Measurements from ENCODE around the gene ZNF569. TPM values are rescaled to one million over a fixed set of nuclear protein-coding genes. Genes with fewer than 3 reads are reported as not detected.
A peak's percentile ranks its signal among the peaks of the same experiment; 100 is the strongest.
"Not testable (repeated sequence)": the region's sequence is repeated elsewhere in the genome, so short reads cannot be mapped to it uniquely, and the experiment has no call there.

Gene ZNF569
- polyA plus RNA-seq, 4 donors = 0.89 to 3.4 (median 1.2) TPM

DNA sequence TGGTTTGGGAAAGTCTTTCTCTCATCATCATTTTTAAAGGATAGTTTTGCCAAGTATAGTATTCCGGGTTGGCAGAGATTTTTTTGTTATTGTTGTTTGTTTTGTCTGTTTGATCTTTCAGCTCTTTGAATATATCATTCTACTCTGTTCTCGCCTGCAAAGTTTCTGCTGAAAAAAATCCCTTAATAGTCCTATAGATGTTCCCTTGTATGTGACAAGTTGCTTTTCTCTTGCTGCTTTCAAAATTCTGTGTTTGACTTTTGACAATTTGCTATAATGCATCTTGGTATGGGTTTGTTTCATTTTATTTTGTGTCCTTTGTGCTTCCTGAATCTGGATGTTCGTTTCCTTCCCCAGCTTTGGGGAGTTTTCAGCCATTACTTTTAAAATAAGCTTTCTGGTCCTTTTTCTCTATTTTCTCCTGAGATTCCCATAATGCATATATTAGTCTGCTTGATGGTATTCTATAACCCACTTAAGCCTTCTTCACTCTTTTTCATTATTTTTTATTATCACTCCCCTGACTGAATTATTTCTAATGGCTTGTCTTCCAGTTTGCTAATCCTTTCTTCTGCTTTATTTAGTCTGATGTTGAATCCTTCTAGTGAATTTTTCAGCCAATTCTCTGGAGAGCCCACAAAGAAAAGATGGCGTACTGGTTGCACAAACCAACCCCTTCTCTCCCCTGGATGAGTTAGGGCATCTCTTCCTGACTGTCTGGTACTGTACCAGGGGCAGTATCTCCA is 14.6 kb downstream of the ZNF569 start:
- WGBS, 3 donors = 93 to 96% (median 94%) methylated on average over 4 of the region's 4 CpGs
- FAIRE-seq = no peak
- H3K4me3 ChIP-seq (ENCODE audit: low read depth in 1 of 3, low read length in 3 of 3) = no peak overlapping the region
- no peaks in the 10 kb centered on the region for H3K27me3 ChIP-seq (ENCODE audit: control insufficient read depth in 3 of 3, insufficient read depth in 3 of 3, low read length in 3 of 3)
- no peak overlapping the region for H3K27ac ChIP-seq (ENCODE audit: low read depth in 1 of 3, low read length in 2 of 3)
- no peak for DNase-seq
- no peaks in the 10 kb centered on the region for H3K4me1 ChIP-seq (ENCODE audit: control insufficient read depth in 3 of 3, insufficient read depth in 2 of 3, low read depth in 1 of 3, low read length in 2 of 3)
- peaks cover 11 to 29% of the 10 kb centered on the region in 2 donors for H3K9me3 ChIP-seq (ENCODE audit: control insufficient read depth in 2 of 2, insufficient read depth in 1 of 2, low read depth in 1 of 2, low read length in 1 of 2)
- peaks cover 0 to 9% (median 3%) of the 10 kb centered on the region in 3 donors for H3K36me3 ChIP-seq (ENCODE audit: control insufficient read depth in 3 of 3, insufficient read depth in 2 of 3, low read depth in 1 of 3, low read length in 3 of 3)

DNA sequence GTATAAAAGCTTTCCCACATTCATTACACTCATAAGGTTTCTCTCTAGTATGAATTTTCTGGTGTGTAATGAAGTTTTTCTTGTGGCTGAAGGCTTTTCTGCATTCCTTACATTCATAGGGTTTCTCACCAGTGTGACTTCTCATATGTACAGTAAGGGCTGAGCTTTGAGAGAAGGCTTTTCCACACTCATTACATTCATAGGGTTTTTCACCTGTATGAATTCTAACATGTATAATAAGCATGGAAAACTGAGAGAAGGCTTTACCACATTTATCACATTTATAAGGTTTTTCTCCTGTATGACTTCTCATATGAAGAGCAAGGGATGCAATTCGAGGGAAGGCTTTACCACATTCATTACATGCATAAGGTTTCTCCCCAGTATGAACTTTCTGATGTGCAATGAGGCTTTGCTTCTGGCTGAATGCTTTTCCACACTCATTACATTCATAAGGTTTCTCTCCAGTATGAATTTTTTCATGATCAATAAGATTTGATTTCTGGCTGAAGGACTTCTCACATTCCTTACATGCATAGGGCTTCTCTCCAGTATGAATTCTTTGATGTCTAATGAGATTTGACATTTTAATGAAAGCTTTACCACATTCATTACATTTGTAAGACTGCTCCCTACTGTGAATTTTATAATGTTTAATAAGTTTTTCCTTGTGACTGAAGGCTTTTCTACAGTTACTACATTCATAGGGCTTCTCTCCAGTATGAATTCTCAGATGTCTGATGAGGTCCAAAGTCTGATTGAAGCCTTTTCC is 53.7 kb downstream of the ZNF569 start:
- DNase-seq (no peak), FAIRE-seq (no peak)
- peaks cover 2 to 4% (median 3%) of the 10 kb centered on the region in 3 donors for H3K36me3 ChIP-seq (ENCODE audit: control insufficient read depth in 3 of 3, insufficient read depth in 2 of 3, low read depth in 1 of 3, low read length in 3 of 3)
- WGBS, 3 donors = 80 to 91% (median 90%) methylated on average over 1 of the region's 1 CpG
- H3K4me1 ChIP-seq (ENCODE audit: control insufficient read depth in 3 of 3, insufficient read depth in 2 of 3, low read depth in 1 of 3, low read length in 2 of 3) = no peaks in the 10 kb centered on the region
- H3K27ac ChIP-seq (ENCODE audit: low read depth in 1 of 3, low read length in 2 of 3) = no peak overlapping the region
- peaks cover 2 to 32% of the 10 kb centered on the region in 2 donors for H3K9me3 ChIP-seq (ENCODE audit: control insufficient read depth in 2 of 2, insufficient read depth in 1 of 2, low read depth in 1 of 2, low read length in 1 of 2)
- H3K27me3 ChIP-seq (ENCODE audit: control insufficient read depth in 3 of 3, insufficient read depth in 3 of 3, low read length in 3 of 3) = no peaks in the 10 kb centered on the region
- H3K4me3 ChIP-seq (ENCODE audit: low read depth in 1 of 3, low read length in 3 of 3) = no peak overlapping the region

DNA sequence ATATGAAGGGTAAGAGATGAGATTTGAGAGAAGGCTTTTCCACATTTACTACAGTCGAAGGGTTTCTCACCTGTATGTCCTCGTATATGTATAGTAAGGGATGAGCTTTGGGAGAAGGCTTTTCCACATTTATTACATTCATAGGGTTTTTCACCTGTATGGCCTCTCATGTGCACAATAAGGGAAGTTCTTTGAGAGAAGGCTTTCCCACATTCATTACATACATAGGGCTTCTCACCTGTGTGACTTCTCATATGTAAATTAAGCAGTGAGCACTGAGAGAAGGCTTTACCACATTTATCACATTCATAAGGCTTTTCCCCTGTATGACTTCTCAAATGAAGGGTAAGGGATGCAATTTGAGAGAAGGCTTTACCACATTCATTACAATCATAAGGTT is 54.5 kb downstream of the ZNF569 start:
- H3K27me3 ChIP-seq (ENCODE audit: control insufficient read depth in 3 of 3, insufficient read depth in 3 of 3, low read length in 3 of 3) = no peaks in the 10 kb centered on the region
- peaks cover 2 to 34% of the 10 kb centered on the region in 2 donors for H3K9me3 ChIP-seq (ENCODE audit: control insufficient read depth in 2 of 2, insufficient read depth in 1 of 2, low read depth in 1 of 2, low read length in 1 of 2)
- H3K4me1 ChIP-seq (ENCODE audit: control insufficient read depth in 3 of 3, insufficient read depth in 2 of 3, low read depth in 1 of 3, low read length in 2 of 3) = no peaks in the 10 kb centered on the region
- H3K27ac ChIP-seq (ENCODE audit: low read depth in 1 of 3, low read length in 2 of 3) = no peak overlapping the region
- WGBS, 3 donors = 95 to 100% (median 95%) methylated on average over 2 of the region's 2 CpGs
- H3K4me3 ChIP-seq (ENCODE audit: low read depth in 1 of 3, low read length in 3 of 3) = no peak overlapping the region
- FAIRE-seq (no peak), DNase-seq (no peak)
- peaks cover 2 to 4% (median 3%) of the 10 kb centered on the region in 3 donors for H3K36me3 ChIP-seq (ENCODE audit: control insufficient read depth in 3 of 3, insufficient read depth in 2 of 3, low read depth in 1 of 3, low read length in 3 of 3)

DNA sequence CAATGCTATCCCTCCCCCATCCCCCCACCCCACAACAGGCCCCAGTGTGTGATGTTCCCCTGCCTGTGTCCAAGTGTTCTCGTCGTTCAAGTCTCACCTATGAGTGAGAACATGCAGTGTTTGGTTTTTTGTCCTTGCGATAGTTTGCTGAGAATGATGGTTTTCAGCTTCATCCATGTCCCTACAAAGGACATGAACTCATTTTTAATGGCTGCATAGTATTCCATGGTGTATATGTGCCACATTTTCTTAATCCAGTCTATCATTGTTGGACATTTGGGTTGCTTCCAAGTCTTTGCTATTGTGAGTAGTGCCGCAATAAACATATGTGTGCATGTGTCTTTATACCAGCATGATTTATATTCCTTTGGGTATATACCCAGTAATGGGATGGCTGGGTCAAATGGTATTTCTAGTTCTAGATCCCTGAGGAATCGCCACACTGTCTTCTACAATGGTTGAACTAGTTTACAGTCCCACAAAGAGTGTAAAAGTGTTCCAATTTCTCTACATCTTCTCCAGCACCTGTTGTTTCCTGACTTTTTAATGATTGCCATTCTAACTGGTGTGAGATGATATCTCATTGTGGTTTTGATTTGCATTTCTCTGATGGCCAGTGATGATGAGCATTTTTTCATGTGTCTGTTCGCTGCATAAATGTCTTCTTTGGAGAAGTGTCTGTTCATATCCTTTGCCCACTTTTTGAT is 61.0 kb downstream of the ZNF569 start:
- DNase-seq, FAIRE-seq: not testable (repeated sequence)

DNA sequence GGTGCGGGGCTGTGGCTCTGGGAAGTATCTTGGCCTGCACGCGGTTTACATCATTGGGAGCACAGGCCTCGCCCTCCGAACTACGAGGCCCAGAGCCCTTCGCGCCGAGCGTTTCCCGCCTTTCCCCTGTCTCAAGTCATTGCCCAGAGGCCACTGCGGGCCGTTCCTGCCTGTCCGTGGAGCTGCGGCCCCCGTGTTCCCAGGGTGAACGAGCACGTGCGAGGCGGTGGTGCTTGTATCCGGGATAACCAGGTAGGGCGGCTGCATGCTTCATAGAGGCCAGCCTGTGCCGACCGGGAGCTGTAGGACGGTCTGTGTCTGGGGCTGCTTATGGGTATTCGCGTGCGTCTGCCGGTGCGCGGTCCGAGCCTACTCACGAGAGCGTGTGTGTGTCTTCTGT is 63.8 kb downstream of the ZNF569 start:
- WGBS, 3 donors = 63 to 78% (median 73%) methylated on average over 34 of the region's 34 CpGs
- no peak for DNase-seq
- FAIRE-seq = no peak

More for the DNA sequence above, 61.0 kb downstream of the ZNF569 start:
- not testable (repeated sequence) for H3K27me3 ChIP-seq (ENCODE audit: control insufficient read depth in 3 of 3, insufficient read depth in 3 of 3, low read length in 3 of 3); H3K4me1 ChIP-seq (ENCODE audit: control insufficient read depth in 3 of 3, insufficient read depth in 2 of 3, low read depth in 1 of 3, low read length in 2 of 3); H3K27ac ChIP-seq (ENCODE audit: low read depth in 1 of 3, low read length in 2 of 3); H3K36me3 ChIP-seq (ENCODE audit: control insufficient read depth in 3 of 3, insufficient read depth in 2 of 3, low read depth in 1 of 3, low read length in 3 of 3); H3K4me3 ChIP-seq (ENCODE audit: low read depth in 1 of 3, low read length in 3 of 3)
- peaks cover 5 to 47% of the 10 kb centered on the region in 2 donors for H3K9me3 ChIP-seq (ENCODE audit: control insufficient read depth in 2 of 2, insufficient read depth in 1 of 2, low read depth in 1 of 2, low read length in 1 of 2)
- WGBS, 3 donors = 72 to 83% (median 78%) methylated on average over 6 of the region's 6 CpGs

DNA sequence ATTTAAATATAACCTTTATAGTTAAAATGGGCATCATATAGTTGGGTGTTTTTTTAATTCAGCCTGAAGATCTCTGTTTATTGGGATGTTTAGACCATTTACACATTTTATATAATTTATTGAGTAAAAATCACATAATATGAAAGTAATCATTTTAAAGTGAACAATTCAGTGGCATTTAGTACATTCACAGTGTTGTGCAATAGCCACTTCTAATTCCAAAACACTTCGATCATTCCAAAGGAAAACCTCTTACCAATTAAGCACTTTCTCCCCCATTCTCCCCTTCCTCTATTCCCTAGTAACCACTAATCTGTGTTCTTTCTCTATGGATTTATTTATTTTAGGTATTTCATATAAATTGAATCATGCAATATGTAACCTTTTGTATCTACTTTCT is 66.2 kb downstream of the ZNF569 start:
- H3K9me3 ChIP-seq (ENCODE audit: control insufficient read depth in 2 of 2, insufficient read depth in 1 of 2, low read depth in 1 of 2, low read length in 1 of 2) = peaks cover 9 to 58% of the 10 kb centered on the region in 2 donors
- H3K27me3 ChIP-seq (ENCODE audit: control insufficient read depth in 3 of 3, insufficient read depth in 3 of 3, low read length in 3 of 3) = no peaks in the 10 kb centered on the region
- H3K27ac ChIP-seq (ENCODE audit: low read depth in 1 of 3, low read length in 2 of 3) = no peak overlapping the region
- no peaks in the 10 kb centered on the region for H3K4me1 ChIP-seq (ENCODE audit: control insufficient read depth in 3 of 3, insufficient read depth in 2 of 3, low read depth in 1 of 3, low read length in 2 of 3)
- no peak for DNase-seq
- no peak overlapping the region for H3K4me3 ChIP-seq (ENCODE audit: low read depth in 1 of 3, low read length in 3 of 3)
- FAIRE-seq = peak; percentile 19
- WGBS, 3 donors = 91 to 95% (median 92%) methylated on average over 1 of the region's 1 CpG
- H3K36me3 ChIP-seq (ENCODE audit: control insufficient read depth in 3 of 3, insufficient read depth in 2 of 3, low read depth in 1 of 3, low read length in 3 of 3) = no peaks in the 10 kb centered on the region

More for the DNA sequence above, 63.8 kb downstream of the ZNF569 start:
- Histone ChIP-seq H3K36me3 (ENCODE audit: control insufficient read depth in 3 of 3, insufficient read depth in 2 of 3, low read depth in 1 of 3, low read length in 3 of 3) (no peaks in the 10 kb centered on the region), H3K9me3 (ENCODE audit: control insufficient read depth in 2 of 2, insufficient read depth in 1 of 2, low read depth in 1 of 2, low read length in 1 of 2) (peaks cover 7 to 56% of the 10 kb centered on the region in 2 donors), H3K4me1 (ENCODE audit: control insufficient read depth in 3 of 3, insufficient read depth in 2 of 3, low read depth in 1 of 3, low read length in 2 of 3) (no peaks in the 10 kb centered on the region), H3K4me3 (ENCODE audit: low read depth in 1 of 3, low read length in 3 of 3) (no peak overlapping the region), H3K27me3 (ENCODE audit: control insufficient read depth in 3 of 3, insufficient read depth in 3 of 3, low read length in 3 of 3) (no peaks in the 10 kb centered on the region), H3K27ac (ENCODE audit: low read depth in 1 of 3, low read length in 2 of 3) (no peak overlapping the region)

DNA sequence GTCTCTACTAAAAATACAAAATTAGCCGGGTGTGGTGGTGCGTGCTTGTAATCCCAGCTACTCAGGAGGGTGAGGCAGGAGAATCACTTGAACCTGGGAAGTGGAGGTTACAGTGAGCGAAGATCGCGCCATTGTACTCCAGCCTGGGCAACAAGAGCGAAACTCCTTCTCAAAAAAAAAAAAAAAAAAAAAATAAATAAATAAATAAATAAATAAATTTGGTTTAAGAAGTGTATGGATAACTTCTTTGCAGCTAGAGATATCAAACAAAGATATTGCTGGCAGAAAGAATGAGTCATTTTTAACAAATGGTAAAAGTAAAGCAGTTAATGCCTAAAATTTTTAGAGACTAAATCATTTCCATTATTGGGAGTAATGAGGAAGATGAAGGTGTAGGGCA is 75.8 kb downstream of the ZNF569 start:
- Histone ChIP-seq H3K9me3 (ENCODE audit: control insufficient read depth in 2 of 2, insufficient read depth in 1 of 2, low read depth in 1 of 2, low read length in 1 of 2) (peaks cover 8 to 46% of the 10 kb centered on the region in 2 donors), H3K36me3 (ENCODE audit: control insufficient read depth in 3 of 3, insufficient read depth in 2 of 3, low read depth in 1 of 3, low read length in 3 of 3) (peaks cover 0 to 16% (median 5%) of the 10 kb centered on the region in 3 donors)
- not testable (repeated sequence) for H3K27me3 ChIP-seq (ENCODE audit: control insufficient read depth in 3 of 3, insufficient read depth in 3 of 3, low read length in 3 of 3); H3K4me3 ChIP-seq (ENCODE audit: low read depth in 1 of 3, low read length in 3 of 3); H3K4me1 ChIP-seq (ENCODE audit: control insufficient read depth in 3 of 3, insufficient read depth in 2 of 3, low read depth in 1 of 3, low read length in 2 of 3); FAIRE-seq; H3K27ac ChIP-seq (ENCODE audit: low read depth in 1 of 3, low read length in 2 of 3); DNase-seq
- 96 to 99% (median 97%) methylated on average over 5 to 6 of the region's 6 CpGs for WGBS, 3 donors

DNA sequence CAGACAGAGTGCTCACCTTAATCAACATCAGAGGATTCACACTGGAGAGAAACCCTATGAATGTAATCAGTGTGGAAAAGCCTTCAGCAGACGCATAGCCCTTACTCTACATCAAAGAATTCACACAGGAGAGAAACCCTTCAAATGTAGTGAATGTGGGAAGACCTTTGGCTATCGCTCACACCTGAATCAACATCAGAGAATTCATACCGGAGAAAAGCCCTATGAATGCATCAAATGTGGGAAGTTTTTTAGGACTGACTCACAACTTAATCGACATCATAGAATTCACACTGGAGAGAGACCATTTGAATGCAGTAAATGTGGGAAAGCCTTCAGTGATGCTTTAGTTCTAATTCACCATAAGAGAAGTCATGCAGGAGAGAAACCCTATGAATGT is 78.0 kb downstream of the ZNF569 start:
- Histone ChIP-seq H3K4me1 (ENCODE audit: control insufficient read depth in 3 of 3, insufficient read depth in 2 of 3, low read depth in 1 of 3, low read length in 2 of 3) (no peaks in the 10 kb centered on the region), H3K9me3 (ENCODE audit: control insufficient read depth in 2 of 2, insufficient read depth in 1 of 2, low read depth in 1 of 2, low read length in 1 of 2) (peaks cover 9 to 45% of the 10 kb centered on the region in 2 donors), H3K4me3 (ENCODE audit: low read depth in 1 of 3, low read length in 3 of 3) (no peak overlapping the region), H3K36me3 (ENCODE audit: control insufficient read depth in 3 of 3, insufficient read depth in 2 of 3, low read depth in 1 of 3, low read length in 3 of 3) (peaks cover 4 to 25% (median 16%) of the 10 kb centered on the region in 3 donors), H3K27ac (ENCODE audit: low read depth in 1 of 3, low read length in 2 of 3) (no peak overlapping the region), H3K27me3 (ENCODE audit: control insufficient read depth in 3 of 3, insufficient read depth in 3 of 3, low read length in 3 of 3) (no peaks in the 10 kb centered on the region)
- FAIRE-seq (no peak), DNase-seq (no peak)
- WGBS, 3 donors = 97 to 99% (median 98%) methylated on average over 4 of the region's 4 CpGs

Data from small intestine (tissue), 7 donors.